GM12878 (cell line): ENCODE results near the gene SEC24C.
"Not testable (repeated sequence)": the region's sequence is repeated elsewhere in the genome, so short reads cannot be mapped to it uniquely, and the experiment has no call there.

Experiments used
- ATF3 ChIP-seq: IDR thresholded peaks from 2 replicates; pipeline ENCODE4 v1.6.1; 2011; ENCODE audit warnings: low read depth, mild to moderate bottlenecking, low read length, moderate library complexity, borderline replicate concordance; ENCODE audit errors: extremely low read depth
- ESRRA ChIP-seq: IDR thresholded peaks from 2 replicates; pipeline ENCODE4 v1.6.1; 2012; ENCODE audit warnings: mild to moderate bottlenecking, low read length, improper control_type of control experiment
- HCFC1 ChIP-seq: fragments of 150-350 bp; IDR thresholded peaks from 2 replicates; pipeline ENCODE4 v1.6.1; 2014; ENCODE audit warnings: low read length
- LARP7 ChIP-seq: fragments of 450-650 bp; IDR thresholded peaks from 2 replicates; pipeline ENCODE4 v1.6.1; 2017; ENCODE audit warnings: mild to moderate bottlenecking
- NR2C2 ChIP-seq: IDR thresholded peaks from 2 replicates; pipeline ENCODE4 v1.6.1; 2011; ENCODE audit warnings: borderline replicate concordance, low read depth; ENCODE audit not compliant: control insufficient read depth, insufficient read length
- NRF1 ChIP-seq: conservative IDR thresholded peaks from 2 replicates; pipeline ENCODE4 v1.6.1; 2011; ENCODE audit warnings: mild to moderate bottlenecking, low read depth, low read length, improper control_type of control experiment
- POLR2AphosphoS5 ChIP-seq: IDR thresholded peaks from 2 replicates; pipeline ENCODE4 v1.6.1; 2011; ENCODE audit warnings: mild to moderate bottlenecking, low read length, inconsistent platforms
- USF1 ChIP-seq: IDR thresholded peaks from 2 replicates; pipeline ENCODE4 v1.6.1; 2011; ENCODE audit warnings: borderline replicate concordance, low read depth, mild to moderate bottlenecking, moderate library complexity, mixed read lengths, low read length; ENCODE audit not compliant: insufficient read depth; ENCODE audit errors: extremely low read length
- ZNF274 ChIP-seq: IDR thresholded peaks from one replicate; pipeline ENCODE4 v1.8.0; 2011; ENCODE audit not compliant: insufficient read length, insufficient read depth
- TF ChIP-seq, protein P1 (sequence below): fragments of 450-650 bp; formaldehyde crosslinking; IDR thresholded peaks from 2 replicates; pipeline ENCODE4 v1.4.0; 2022; ENCODE audit warnings: mild to moderate bottlenecking, moderate library complexity

GRCh38 chr10:73714483-73714882 lies 29.7 kb upstream of the SEC24C start:
- TF ChIP-seq, protein P1, sequence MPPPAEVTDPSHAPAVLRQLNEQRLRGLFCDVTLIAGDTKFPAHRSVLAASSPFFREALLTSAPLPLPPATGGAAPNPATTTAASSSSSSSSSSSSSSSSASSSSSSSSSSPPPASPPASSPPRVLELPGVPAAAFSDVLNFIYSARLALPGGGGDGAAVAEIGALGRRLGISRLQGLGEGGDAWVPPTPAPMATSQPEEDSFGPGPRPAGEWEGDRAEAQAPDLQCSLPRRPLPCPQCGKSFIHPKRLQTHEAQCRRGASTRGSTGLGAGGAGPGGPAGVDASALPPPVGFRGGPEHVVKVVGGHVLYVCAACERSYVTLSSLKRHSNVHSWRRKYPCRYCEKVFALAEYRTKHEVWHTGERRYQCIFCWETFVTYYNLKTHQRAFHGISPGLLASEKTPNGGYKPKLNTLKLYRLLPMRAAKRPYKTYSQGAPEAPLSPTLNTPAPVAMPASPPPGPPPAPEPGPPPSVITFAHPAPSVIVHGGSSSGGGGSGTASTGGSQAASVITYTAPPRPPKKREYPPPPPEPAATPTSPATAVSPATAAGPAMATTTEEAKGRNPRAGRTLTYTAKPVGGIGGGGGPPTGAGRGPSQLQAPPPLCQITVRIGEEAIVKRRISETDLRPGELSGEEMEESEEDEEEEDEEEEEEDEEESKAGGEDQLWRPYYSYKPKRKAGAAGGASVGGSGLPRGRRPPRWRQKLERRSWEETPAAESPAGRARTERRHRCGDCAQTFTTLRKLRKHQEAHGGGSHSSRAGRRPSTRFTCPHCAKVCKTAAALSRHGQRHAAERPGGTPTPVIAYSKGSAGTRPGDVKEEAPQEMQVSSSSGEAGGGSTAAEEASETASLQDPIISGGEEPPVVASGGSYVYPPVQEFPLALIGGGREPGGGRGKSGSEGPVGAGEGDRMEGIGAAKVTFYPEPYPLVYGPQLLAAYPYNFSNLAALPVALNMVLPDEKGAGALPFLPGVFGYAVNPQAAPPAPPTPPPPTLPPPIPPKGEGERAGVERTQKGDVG (CRISPR knock-in tag): not testable (repeated sequence)
- TF ChIP-seq POLR2AphosphoS5, ESRRA, ATF3, NR2C2, USF1, LARP7, NRF1, HCFC1, ZNF274: not testable (repeated sequence)
